ENCODE measurements around the gene HS3ST3A1.

The HS3ST3A1 gene

GRCh38 chr17:13460261-13461000 is 141.3 kb downstream of the HS3ST3A1 start:
- H3K36me3 ChIP-seq = no peaks in the 10 kb centered on the region
- H3K9ac ChIP-seq = no peak overlapping the region
- no peak overlapping the region for H3K27ac ChIP-seq
- TF ChIP-seq Cebpa-rat (IDR thresholded peaks at IDR 0.05) = no peak
- H4K20me1 ChIP-seq = no peaks in the 10 kb centered on the region
- peaks cover 0 to 6% (median 0%) of the 10 kb centered on the region in 10 experiments; a peak in 1 of 20 replicates for H3K4me1 ChIP-seq
- H3K4me3 ChIP-seq = no peak overlapping the region
- no peak overlapping the region; a peak in 1 of 22 replicates for H3K4me2 ChIP-seq
- no peaks in the 10 kb centered on the region; a peak in 1 of 22 replicates for H3K9me3 ChIP-seq (replicated peaks in 1 of 11)
- H3K27me3 ChIP-seq = no peaks in the 10 kb centered on the region

DNA sequence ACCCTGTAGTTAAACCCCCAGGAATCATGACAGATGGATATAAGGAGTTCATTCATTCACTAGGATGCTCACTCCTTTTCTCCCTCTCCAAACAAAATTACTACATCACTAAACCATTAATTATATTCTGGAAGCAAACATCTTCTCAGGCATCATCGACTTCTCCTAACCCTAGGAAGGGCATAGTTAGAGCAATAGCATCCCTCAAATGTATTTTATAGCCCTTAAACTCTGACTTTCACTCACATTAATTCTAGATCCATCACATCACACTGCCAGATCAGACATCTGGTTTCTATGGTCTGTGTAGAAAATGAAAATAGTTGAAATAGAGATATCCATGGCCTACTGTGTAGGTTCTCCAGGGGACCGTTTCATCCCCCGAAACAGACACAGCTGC is 143.9 kb downstream of the HS3ST3A1 start:
- H3K4me2 ChIP-seq = no peak overlapping the region
- no peaks in the 10 kb centered on the region for H3K36me3 ChIP-seq
- H3K27ac ChIP-seq = no peak overlapping the region
- no peaks in the 10 kb centered on the region for H3K27me3 ChIP-seq
- no peak for TF ChIP-seq Cebpa-rat (IDR thresholded peaks at IDR 0.05)
- no peaks in the 10 kb centered on the region; a peak in 1 of 22 replicates for H3K9me3 ChIP-seq (replicated peaks in 1 of 11)
- H3K9ac ChIP-seq = no peak overlapping the region
- H3K4me1 ChIP-seq = peaks cover 0 to 6% (median 0%) of the 10 kb centered on the region in 10 experiments; a peak in 1 of 20 replicates
- no peak overlapping the region for H3K4me3 ChIP-seq
- no peaks in the 10 kb centered on the region for H4K20me1 ChIP-seq

Data from BLaER1 treated with 17β-estradiol and CSF1 and Interleukin-3, amounts not matched to agents 10 nM and 100 nM (cell line).